Hepatic stellate cell (primary cell): Measurements from ENCODE around the gene METTL3.

ENCODE experiments used
- DNase-seq: peaks from one replicate; pipeline ENCODE4 v3.0.0; 2011; ENCODE audit warnings: low spot score

Gene METTL3

DNA sequence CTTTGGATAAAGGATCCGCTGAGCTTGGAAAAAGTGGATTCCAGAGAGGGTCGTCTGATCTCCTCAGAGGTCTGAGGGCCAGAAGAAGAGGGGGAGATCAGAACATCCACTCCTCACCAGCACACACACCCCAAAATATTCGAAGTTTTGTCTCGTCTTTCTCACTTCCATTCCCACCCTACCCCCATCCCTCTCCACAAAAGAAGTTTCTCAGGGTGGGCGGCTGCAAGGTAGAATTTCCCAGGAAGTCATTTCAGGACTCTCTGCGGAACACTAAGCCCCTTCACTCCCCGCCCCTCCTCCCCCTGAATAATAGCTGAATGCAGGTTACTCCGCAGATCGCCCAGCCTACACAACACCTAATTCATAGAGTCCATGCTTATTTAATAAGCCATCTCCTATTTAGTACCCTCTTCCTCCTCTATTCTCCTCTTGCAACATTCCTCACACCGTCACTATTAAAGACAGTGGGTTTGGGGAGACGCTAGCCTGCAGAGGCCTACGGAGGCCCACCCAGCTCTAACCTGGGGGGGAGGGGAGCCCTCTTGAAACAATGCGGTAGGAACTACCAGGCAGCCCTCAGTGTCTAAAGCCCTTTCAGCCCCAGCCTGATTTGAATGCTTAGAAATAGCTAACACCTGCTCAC is 15.7 kb upstream of the METTL3 start:
- DNase-seq: no peak

DNA sequence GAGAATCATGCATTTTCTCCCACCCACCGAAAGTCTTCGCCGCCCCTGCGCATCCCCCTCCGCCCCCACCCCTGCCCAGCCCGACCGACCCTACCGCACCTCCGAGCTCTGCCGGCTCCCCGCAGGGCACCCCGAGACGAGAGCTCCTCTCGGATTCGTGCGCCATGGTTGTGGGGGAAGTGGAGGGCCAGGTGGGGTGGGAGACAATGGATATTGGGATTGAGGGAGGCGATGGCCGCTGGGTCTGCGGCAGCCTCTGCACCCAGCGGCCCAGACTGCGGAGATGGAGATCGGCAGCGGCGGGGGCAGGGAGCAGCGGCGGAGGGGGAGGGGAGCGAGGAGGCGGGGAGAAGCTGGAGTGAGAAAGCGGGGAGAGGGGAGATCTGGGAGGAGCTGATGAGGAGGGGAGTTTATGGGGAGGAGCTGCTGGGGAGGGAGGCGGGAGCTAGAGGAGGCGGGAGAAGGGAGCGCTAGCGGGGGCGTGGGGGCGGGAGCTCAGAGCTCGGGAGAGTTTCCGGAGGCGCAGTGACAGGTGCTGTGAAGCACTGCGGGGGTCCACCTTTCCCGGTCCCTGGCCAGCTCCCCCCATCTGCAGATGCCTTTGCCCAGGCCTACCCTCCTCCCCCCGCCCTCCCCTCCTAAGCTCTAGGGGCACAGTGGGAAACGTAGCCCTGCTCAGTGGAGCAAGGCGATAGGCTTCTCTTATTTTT is 15.0 kb upstream of the METTL3 start, which contains the start of gene SALL2:
SALL2 (minus strand) TSS at position 385 of the 710 bp plus-strand sequence; CDS start at position 166, 219 bp downstream.
- peak; percentile 22 for DNase-seq

DNA sequence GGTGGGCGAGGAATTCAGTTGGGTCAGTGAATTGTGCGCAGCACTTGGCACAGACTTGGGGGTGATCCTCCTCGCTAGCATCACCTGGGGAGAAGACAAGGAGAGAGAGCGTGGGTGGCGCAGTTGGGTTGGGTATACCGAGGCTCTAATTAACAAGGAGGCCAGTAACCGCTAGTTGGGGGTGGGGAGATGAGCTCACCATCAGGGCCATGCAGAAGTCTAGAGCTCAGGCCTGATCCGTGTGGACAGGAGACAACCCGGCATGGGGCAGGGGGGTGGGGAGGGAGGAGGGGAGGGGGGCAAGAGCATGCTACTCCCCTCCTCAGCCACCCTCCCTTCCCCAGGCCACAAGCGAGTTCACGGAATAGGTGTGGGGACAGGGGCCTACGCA is 14.4 kb upstream of the METTL3 start:
- DNase-seq: no peak

DNA sequence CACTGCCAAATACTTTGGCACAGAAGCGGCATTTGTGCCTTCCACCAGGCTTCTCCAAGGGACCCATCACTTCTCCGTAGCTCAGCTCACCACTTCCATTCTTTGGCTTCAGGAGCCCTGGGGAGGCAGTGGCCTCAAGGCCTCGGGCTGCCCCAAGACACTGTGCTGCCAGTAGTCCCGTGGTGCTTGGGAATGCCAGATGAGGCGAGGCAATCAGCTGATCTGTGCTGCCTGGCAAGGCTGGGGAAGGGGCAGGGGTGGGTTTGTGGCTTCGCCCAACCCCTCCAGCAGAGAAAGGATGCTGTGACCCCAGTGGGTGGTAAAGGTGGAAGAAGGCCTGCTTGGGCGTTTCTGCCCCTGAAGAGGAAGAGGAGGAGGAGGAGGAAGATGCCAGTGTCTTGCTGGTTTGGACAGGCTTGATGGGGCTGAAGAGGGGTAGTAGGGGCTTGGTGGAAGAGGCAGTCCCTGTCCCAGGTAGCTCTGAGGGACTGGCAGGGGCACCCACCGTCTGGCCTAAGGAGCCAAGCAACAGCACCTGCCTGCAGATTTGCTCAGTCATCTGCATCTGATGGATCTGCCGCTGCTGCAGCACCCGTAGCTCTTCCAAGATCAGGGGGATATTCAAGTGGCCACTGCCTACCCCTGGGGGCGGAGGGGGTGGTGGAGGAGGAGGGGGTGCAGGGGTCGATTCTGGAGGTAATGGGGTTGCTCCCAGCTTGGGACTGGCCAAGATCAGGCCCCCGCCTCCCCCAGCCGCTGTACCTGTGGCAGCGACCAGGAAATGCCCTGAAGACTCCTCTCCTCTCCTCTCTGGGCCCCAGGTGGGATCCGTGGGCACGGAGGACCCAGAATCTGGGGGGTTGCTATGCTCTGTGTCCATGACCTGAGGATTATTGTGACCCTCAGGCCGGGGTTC is 13.7 kb upstream of the METTL3 start:
- DNase-seq: no peak

DNA sequence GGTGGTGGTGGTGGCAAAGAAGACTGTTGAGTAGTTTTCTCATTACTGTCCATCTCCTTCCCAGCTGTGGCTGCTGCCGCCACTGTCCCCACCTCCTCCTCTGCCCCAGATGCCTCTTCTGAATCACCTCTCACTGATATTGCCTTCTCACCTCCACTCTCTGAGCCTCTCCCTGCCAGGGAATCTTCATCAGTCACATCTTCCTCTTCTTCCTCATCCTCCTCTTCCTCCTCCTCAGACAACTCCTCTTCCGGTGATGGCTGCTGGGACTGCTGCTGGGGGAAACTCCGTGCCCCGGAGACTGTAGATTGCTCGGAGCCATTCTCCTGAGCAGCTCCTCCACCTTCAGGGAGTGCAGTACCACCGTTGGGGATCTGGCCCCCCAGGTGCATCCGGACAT is 12.1 kb upstream of the METTL3 start:
- no peak for DNase-seq

DNA sequence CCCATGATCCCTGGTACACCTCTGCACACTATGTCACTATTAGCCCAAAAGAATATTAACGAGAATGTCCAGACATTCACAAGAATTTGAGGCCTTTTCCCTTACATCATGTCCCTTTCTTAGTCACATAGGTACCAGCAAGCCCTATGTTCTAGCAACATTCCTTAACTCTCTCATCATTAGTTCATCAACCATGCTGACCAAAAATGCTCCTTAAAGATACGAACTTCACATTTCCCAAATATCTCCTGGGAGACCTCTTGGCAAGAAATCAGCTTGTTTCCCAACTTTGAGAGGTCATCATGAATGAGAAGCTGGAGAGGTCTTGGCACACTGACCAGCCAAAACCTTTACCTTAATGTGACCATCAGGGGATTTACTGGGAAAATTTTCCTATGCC is 10.4 kb upstream of the METTL3 start:
- no peak for DNase-seq

DNA sequence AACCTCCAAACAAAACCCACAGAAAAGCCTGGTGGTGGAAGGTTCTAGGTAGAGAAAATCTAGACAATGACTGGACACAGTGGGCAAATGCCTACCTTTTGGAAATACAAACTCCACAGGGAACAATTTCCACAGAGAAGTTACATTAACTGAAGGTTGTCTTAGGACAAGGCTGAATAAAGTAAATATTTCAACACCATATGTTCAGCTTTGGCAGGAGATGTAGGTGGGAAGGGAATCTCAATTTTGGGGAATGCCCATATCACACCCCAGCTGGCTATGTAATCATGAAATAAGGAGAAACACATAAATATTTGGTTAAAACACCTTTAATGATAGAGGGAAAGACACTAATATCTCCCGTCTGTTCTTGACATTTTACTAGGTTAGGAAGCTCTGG is 9.6 kb upstream of the METTL3 start:
- DNase-seq: no peak

DNA sequence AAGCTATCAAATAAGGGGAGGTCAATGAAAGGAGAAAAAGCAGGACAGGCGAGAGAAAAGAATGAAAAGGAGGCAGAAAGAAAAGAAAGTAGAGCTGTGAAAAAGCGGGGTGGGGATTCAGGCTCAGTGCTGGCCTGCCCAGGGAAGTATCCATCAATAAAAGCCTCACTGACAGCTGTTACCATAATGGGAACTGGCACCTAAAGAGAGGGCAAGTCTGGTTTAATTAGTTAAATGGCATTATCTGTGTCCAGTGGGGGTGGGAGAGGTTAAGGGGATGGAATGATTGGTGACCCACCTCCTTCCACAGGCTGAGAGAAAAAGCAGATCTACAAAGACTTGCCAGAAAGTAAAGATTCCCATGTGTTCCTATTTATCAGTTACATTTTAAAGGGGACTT is 7.6 kb upstream of the METTL3 start:
- DNase-seq: no peak

DNA sequence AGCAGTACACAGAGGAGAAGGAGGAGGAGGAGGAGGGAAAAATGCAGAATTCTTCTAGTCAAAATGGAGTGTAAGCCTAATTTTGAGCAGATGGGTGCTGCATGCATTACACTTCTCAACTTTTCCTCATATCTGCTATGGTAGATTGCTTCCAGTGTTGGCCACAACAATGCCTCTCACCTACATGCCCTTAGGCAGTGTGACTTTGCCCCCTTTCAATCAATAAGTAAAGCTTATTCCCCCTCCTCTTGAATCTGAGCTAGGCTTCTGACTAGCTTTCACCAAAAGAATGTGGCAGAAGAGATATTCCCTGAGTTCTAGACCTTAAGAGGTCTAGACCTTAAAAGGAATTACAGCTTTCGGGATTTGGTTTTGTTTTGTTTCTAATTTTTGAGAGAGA is 3.2 kb upstream of the METTL3 start:
- DNase-seq: no peak

DNA sequence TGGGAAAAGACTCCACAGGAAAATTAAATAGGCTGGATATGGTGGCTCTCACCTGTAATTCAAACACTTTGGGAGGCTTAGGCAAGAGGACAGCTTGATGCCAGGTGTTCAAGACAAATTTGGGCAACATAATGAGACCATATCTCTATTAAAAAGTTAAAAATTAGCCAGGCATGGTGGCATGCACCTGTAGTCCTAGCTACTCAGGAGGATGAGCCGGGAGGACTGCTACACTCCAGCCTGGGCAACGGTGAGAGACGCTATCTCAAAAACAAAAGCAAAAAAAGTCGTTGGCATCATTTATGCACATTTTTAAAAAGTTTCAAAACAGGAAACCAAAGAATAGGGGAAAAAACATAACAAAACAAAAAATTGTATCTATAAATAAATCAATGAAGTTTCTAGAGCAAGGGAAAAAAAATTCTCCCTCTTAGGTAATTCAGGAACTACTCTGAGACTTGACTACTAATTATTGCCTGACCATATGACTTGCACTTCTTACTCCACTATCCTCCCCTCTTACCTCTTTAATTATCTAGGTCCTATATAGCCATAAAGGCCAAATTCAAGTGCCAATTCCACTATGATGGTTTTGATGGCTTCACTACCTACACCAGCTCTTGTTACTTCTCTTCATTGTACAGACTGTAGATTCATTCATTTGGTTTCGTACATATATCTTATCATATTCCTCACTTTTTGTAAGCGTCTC is 1.6 kb downstream of the METTL3 start:
- DNase-seq: no peak

DNA sequence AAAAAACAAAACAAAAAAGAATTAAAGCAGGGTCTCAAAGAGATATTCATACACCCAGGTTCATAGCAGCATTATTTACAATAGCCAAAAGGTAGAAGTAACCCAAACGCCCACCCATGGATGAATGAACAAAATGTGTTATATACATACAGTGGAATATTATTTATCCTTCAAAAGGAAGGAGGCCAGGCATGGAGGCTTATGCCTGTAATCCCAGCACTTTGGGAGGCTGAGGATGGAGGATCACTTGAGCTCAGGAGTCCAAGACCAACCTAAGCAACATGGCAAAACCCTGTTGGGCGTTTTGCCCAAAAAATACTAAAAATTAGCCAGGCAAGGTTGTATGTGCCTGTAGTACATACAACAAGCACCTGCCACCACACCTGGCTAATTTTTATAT is 4.6 kb downstream of the METTL3 start:
- DNase-seq: no peak

DNA sequence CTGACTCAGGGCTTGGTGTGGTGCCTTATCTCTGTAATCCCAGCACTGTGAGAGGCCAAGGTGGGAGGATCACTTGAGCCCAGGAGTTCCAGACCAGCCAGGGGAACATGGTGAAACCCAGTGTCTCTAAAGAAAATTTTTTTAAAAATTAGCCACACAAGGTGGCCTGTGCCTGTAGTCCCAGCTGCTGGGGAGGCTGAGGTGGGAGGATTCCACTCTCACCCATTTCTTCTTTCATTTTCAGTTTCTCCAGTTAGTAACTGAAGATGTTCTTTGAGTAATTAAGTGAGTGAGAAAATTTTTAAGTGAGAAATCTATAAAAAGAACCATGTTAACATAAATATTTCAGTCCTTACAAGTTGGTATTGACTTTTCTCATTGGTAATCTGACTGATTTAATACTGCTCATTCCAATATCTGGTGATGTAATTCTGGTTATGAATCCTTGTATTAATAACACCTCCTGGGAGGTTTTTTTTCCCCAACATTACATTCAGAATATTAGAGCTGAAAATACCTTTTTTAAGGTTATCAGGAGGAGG is 6.1 kb downstream of the METTL3 start:
- DNase-seq: no peak

DNA sequence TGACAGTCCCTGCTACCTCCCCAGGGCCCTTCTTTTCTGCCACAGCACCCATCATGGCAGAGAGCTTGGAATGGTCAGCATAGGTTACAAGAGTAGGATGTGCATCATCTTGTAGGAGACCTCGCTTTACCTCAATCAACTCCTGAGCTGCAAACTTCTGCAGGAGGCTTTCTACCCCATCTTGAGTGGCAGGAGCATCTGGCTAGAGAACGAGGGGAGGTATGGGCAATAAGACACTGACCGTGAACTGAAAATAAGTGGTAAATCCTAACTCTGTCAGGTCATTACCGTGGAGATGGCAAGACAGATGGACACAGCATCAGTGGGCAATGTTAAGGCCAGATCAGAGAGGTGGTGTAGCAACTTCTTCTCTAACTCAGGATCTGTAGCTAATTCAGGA is 7.8 kb downstream of the METTL3 start:
- no peak for DNase-seq

DNA sequence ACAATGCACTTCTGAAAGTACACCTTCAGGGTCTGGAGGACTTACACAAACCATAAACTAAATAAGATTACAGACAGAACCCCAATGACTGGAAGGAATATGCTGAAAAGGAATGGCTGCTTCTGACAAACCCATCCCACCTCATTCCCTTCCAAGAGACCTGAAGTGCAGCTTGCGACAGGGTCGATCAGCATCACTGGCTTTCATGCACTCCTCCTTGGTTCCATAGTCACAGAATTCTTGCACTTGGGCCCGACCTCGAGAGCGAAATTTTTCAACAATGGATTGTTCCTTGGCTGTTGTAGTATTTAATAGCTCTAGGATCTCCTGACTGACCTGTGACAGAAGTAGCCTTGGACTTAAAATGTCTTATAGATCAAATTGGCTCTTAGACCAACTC is 9.6 kb downstream of the METTL3 start:
- no peak for DNase-seq

DNA sequence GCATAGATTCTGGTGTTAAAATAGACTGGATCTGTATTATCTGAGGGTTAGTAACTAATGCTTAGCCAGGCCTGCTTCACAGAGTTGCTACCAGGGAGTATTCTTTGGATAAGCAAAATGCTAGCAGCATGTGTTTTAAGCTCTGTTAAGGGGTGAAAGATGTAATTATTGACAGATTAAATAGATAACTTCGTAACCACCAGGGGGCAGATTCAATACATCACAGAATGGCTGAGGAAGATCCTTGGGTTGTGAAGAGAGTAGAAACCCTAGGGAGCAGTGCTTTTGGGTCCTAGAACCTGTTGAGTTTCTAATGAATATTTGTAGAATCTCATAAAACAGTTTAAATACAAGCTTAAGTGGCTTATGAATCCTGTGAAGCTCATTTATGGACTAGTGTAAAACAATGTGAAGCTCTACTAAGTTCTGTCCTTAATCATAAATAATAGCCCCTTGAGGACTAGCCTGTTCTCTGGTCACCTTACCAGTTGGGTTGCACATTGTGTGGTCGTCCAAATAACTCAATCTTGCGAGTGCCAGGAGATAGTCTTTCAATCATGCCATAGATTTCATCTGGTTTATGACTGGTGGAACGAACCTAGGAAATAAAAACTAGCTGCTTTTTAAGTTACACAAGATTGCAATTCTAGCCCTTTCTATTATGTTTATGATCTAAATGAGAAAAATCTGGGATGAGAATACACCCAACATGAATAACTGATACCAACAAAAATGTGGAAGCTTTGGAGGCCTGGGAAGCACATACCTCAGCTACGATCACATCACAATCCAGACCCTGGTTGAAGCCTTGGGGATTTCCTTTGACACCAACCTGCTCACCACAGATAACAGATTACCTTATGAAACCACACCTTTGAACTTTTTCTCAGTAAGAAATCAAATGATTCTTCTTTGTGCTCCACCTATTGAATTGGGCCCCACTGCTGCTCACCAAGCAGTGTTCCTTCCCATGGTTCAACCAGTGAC is 12.3 kb downstream of the METTL3 start:
- peak; percentile 36 for DNase-seq

DNA sequence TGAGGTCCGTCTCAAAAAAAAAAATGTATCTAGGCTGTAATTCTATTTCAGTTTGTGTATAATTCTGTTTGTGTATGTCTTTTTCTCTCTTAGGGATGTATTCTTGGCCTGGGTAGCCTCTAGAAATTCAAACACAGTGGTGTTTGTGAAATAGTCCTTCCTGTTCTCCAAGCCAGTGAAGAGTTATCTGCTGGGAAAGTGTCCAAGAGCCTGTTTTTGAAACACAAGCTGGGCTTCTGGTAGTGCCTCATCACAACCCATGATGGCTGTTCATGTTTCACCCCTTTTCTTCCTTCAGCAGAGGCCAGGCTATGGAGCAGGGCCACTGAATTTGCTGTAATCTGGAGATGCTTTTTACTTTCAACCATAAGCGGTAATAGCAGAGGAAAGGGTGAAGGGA is 14.7 kb downstream of the METTL3 start:
- no peak for DNase-seq

DNA sequence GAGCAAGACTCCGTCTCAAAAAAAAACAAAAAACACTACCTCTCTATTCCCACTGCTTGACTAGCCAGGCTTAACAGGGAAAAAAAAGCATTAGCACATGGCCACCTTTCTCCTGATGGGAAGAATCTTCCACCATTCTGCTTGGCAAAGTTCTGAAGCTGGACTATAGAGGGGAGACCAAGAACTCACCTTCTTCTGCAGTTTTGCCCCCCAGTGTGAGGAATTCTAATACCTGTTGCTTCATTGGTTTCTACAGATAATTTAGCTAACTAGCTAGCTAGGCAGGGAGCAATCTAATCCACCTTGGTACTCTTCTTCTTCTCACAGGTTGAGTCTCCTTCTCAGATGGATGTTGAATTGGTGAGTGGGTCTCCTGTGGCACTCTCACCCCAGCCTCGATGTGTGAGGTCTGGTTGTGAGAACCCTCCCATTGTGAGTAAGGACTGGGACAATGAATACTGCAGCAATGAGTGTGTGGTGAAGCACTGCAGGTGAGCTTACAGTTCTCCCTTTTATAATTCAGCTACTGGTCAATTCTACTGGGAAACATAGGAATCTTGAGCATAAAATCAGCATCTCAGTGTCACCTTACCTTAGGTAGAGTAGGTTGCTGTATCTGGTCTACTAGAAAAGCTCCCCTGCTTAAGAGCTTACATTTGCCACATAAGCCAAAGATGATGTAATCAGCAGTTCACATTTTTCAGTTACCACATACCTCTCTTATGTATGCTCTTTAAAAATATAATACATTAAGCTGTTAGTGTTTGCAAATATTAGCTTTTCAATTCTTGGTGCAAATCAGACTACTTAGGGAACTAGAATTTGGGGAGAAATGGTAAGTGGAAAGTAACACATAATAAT is 16.0 kb downstream of the METTL3 start:
- no peak for DNase-seq

DNA sequence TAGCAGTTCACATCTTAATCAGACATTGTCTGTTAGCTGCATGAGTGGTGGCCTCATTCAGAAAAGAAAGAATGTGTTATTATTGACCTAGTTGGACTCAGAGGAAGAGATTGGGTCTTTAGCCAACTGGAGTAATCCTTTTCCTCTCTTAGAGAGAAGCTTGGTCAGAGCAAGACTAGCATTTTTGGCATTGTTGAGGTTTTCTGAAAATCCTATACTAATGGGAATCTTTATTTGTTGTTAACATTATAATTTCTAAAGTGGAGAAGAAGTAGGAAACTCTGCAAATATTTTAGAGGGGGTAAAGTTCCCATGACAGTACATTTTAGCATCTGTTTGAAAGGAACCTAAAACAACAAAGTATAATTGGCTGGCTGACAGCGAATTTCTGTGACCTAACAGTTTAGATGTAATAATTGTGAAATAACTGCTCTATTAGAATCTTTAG is 24.5 kb downstream of the METTL3 start:
- peak; percentile 61 for DNase-seq

DNA sequence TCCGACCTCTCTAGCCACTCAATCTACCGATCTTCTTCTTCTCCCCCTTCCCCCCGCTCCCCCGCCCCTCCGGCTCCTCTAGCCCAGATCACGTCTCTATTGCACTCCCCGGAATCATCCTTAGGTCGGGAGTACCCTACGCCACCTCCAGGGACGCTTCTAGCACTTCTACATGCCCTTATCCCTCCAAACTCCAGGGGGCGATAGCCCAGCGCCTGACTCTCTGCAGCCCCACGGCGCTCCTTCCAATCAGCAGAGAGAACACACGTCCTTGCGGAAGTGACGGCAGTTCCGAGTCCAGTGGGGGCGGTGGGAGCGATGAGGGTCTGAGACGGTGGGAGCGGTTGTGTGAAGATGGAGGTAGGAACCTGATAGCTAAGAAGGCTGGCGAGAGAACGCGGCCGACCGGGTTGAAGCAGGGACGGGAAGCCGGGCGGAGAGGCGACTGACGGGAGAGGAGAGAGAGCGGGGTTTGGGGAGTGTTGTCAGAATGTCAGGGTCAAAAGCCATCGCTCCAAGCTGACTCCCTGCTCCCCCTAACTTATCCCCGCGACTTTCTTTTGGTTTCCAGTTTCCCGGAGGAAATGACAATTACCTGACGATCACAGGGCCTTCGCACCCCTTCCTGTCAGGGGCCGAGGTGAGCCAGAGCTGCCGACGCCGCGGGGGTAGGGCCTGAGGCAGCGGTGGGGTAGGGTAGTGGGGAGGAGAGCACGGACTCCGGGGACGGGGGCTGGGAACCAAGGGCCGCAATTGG is 34.0 kb downstream of the METTL3 start, which contains the start of the genes RAB2B and TOX4:
RAB2B (minus strand) TSS at position 35 of the 757 bp plus-strand sequence. CDS start 87 bp downstream, outside the sequence.
TOX4 (plus strand) TSS at position 271 of the 757 bp plus-strand sequence; CDS start at position 355, 84 bp downstream.
- peak; percentile 87 for DNase-seq
